GM18868 (cell line): ENCODE data around the gene TENT5C.

Experiments
- ATAC-seq: cut with Tn5 transposase; IDR thresholded peaks from one replicate; pipeline ENCODE4 v1.9.1; 2021; ENCODE audit warnings: mild to moderate bottlenecking, moderate library complexity; ENCODE audit not compliant: unreplicated experiment

Gene TENT5C

GRCh38 chr1:117590273-117590925 lies 15.4 kb upstream of the TENT5C start:
- no peak for ATAC-seq

- ATAC-seq = no peak
These were observed 14.6 kb upstream of the TENT5C start for GRCh38 chr1:117591252-117591651.

GRCh38 chr1:117592155-117592554 lies 13.7 kb upstream of the TENT5C start:
- no peak for ATAC-seq

GRCh38 chr1:117594261-117594990 lies 11.4 kb upstream of the TENT5C start:
- ATAC-seq = no peak

- ATAC-seq = no peak
These were observed 9.7 kb upstream of the TENT5C start for GRCh38 chr1:117596023-117596720.

GRCh38 chr1:117598489-117598888 lies 7.4 kb upstream of the TENT5C start:
- ATAC-seq = no peak

GRCh38 chr1:117599286-117600221 lies 6.3 kb upstream of the TENT5C start:
- ATAC-seq = no peak

- ATAC-seq = no peak
These were observed 5.4 kb upstream of the TENT5C start for GRCh38 chr1:117600325-117600943.

- ATAC-seq = no peak
These were observed 4.9 kb upstream of the TENT5C start for GRCh38 chr1:117600966-117601365.

GRCh38 chr1:117602862-117603261 lies 3.0 kb upstream of the TENT5C start:
- ATAC-seq = no peak

GRCh38 chr1:117605164-117605773 lies 579 bp upstream of the TENT5C start:
- peak; percentile 32 for ATAC-seq

GRCh38 chr1:117606649-117607430 lies 992 bp downstream of the TENT5C start:
- no peak for ATAC-seq

- ATAC-seq = no peak
These were observed 1.6 kb downstream of the TENT5C start for GRCh38 chr1:117607471-117607870.

GRCh38 chr1:117608115-117608615 lies 2.3 kb downstream of the TENT5C start:
- no peak for ATAC-seq

- ATAC-seq = no peak
These were observed 2.9 kb downstream of the TENT5C start for GRCh38 chr1:117608758-117609157.

GRCh38 chr1:117609471-117609911 lies 3.6 kb downstream of the TENT5C start:
- ATAC-seq = no peak

GRCh38 chr1:117610036-117610435 lies 4.2 kb downstream of the TENT5C start:
- ATAC-seq = no peak

- no peak for ATAC-seq
These were observed 5.3 kb downstream of the TENT5C start for GRCh38 chr1:117611121-117611601.
